ENCODE measurements around the gene SLC46A2.

SLC46A2 gene

GRCh38 chr9:112887381-112887780, 3.3 kb downstream of the SLC46A2 start:
- TF ChIP-seq CTCF (IDR thresholded peaks at IDR 0.05): 0 out of 2 replicates have a peak, but pooled peaks have one; percentile 11
- no peak for TF ChIP-seq ZFX (IDR thresholded peaks at IDR 0.05; ENCODE audit: borderline replicate concordance)
- H3K27ac ChIP-seq: no peak overlapping the region

- TF ChIP-seq CTCF (IDR thresholded peaks at IDR 0.05): no peak
- TF ChIP-seq ZFX (IDR thresholded peaks at IDR 0.05; ENCODE audit: borderline replicate concordance): no peak
- H3K27ac ChIP-seq: no peak overlapping the region
Measured at GRCh38 chr9:112886351-112886750, 4.3 kb downstream of the SLC46A2 start.

GRCh38 chr9:112885324-112885723, 5.4 kb downstream of the SLC46A2 start:
- no peak overlapping the region for H3K27ac ChIP-seq
- TF ChIP-seq ZFX (IDR thresholded peaks at IDR 0.05; ENCODE audit: borderline replicate concordance) (no peak), CTCF (IDR thresholded peaks at IDR 0.05) (no peak)

GRCh38 chr9:112884721-112885120, 6.0 kb downstream of the SLC46A2 start:
- no peak overlapping the region for H3K27ac ChIP-seq
- no peak for TF ChIP-seq ZFX (IDR thresholded peaks at IDR 0.05; ENCODE audit: borderline replicate concordance)
- TF ChIP-seq CTCF (IDR thresholded peaks at IDR 0.05): no peak

GRCh38 chr9:112884101-112884500, 6.6 kb downstream of the SLC46A2 start:
- H3K27ac ChIP-seq: no peak overlapping the region
- no peak for TF ChIP-seq CTCF (IDR thresholded peaks at IDR 0.05)
- no peak for TF ChIP-seq ZFX (IDR thresholded peaks at IDR 0.05; ENCODE audit: borderline replicate concordance)

- H3K27ac ChIP-seq: no peak overlapping the region
- no peak for TF ChIP-seq ZFX (IDR thresholded peaks at IDR 0.05; ENCODE audit: borderline replicate concordance)
Measured at GRCh38 chr9:112881331-112881730, 9.3 kb downstream of the SLC46A2 start.

- TF ChIP-seq ZFX (IDR thresholded peaks at IDR 0.05; ENCODE audit: borderline replicate concordance): no peak
- no peak for TF ChIP-seq CTCF (IDR thresholded peaks at IDR 0.05)
- H3K27ac ChIP-seq: no peak overlapping the region
Measured at GRCh38 chr9:112880650-112881049, 10.0 kb downstream of the SLC46A2 start.

GRCh38 chr9:112878752-112879151, 11.9 kb downstream of the SLC46A2 start:
- no peak for TF ChIP-seq CTCF (IDR thresholded peaks at IDR 0.05)
- no peak for TF ChIP-seq ZFX (IDR thresholded peaks at IDR 0.05; ENCODE audit: borderline replicate concordance)

More at GRCh38 chr9:112878752-112879151, 11.9 kb downstream of the SLC46A2 start:
- H3K27ac ChIP-seq: no peak overlapping the region

Measured in 22Rv1 (cell line).